GM21367 (cell line): ENCODE measurements around the gene CANT1.
"Not testable (repeated sequence)": the region's sequence is repeated elsewhere in the genome, so short reads cannot be mapped to it uniquely, and the experiment has no call there.

Source experiments
- ATAC-seq: cut with Tn5 transposase; IDR thresholded peaks from one replicate; pipeline ENCODE4 v1.9.1; 2021; ENCODE audit not compliant: unreplicated experiment

CANT1 gene

GRCh38 chr17:79043931-79044320, 34.4 kb upstream of the CANT1 start:
- ATAC-seq = no peak

- ATAC-seq = no peak
Measured at GRCh38 chr17:79043191-79043930, 33.8 kb upstream of the CANT1 start.

- ATAC-seq = no peak
Measured at GRCh38 chr17:79042421-79043190, 33.0 kb upstream of the CANT1 start.

- ATAC-seq = no peak
Measured at GRCh38 chr17:79041723-79042420, 32.3 kb upstream of the CANT1 start.

- ATAC-seq = no peak
Measured at GRCh38 chr17:79041041-79041570, 31.5 kb upstream of the CANT1 start.

- ATAC-seq = no peak
Measured at GRCh38 chr17:79039886-79040285, 30.3 kb upstream of the CANT1 start.

GRCh38 chr17:79039171-79039570, 29.6 kb upstream of the CANT1 start:
- ATAC-seq = no peak

GRCh38 chr17:79038545-79039135, 29.1 kb upstream of the CANT1 start:
- no peak for ATAC-seq

GRCh38 chr17:79036596-79036995, 27.0 kb upstream of the CANT1 start:
- ATAC-seq = no peak

- no peak for ATAC-seq
Measured at GRCh38 chr17:79036181-79036580, 26.6 kb upstream of the CANT1 start.

GRCh38 chr17:79035686-79036085, 26.1 kb upstream of the CANT1 start:
- no peak for ATAC-seq

- no peak for ATAC-seq
Measured at GRCh38 chr17:79034931-79035485, 25.4 kb upstream of the CANT1 start.

- ATAC-seq = no peak
Measured at GRCh38 chr17:79033741-79034501, 24.4 kb upstream of the CANT1 start.

GRCh38 chr17:79033046-79033616, 23.6 kb upstream of the CANT1 start:
- ATAC-seq = no peak

- ATAC-seq = no peak
Measured at GRCh38 chr17:79031996-79032875, 22.7 kb upstream of the CANT1 start.

- ATAC-seq = not testable (repeated sequence)
Measured at GRCh38 chr17:79030636-79031035, 21.1 kb upstream of the CANT1 start.

- no peak for ATAC-seq
Measured at GRCh38 chr17:79029327-79030009, 19.9 kb upstream of the CANT1 start.
